ENCODE data around the gene KREMEN2. TPM values are rescaled to one million over a fixed set of nuclear protein-coding genes. Genes with fewer than 3 reads are reported as not detected.

KREMEN2 gene
- total RNA-seq, 1 experiment from 2014 or later, result 0.24 TPM

- no peak for DNase-seq (ENCODE audit: low read depth)
Measured at GRCh38 chr16:2977440-2977839, 13.4 kb downstream of the KREMEN2 start.

- no peak for DNase-seq (ENCODE audit: low read depth)
Measured at GRCh38 chr16:2979669-2980226, 15.7 kb downstream of the KREMEN2 start.

GRCh38 chr16:2980227-2981176 is 16.4 kb downstream of the KREMEN2 start, which contains the start of gene PKMYT1:
TSS of gene PKMYT1 (minus strand) at chr16:2980446. CDS start at chr16:2979657, 789 bp downstream.
- DNase-seq (ENCODE audit: low read depth), result peak; percentile 81

GRCh38 chr16:2981177-2981898 is 17.3 kb downstream of the KREMEN2 start:
- DNase-seq (ENCODE audit: low read depth), result no peak

GRCh38 chr16:2981899-2982250 is 17.8 kb downstream of the KREMEN2 start:
- no peak for DNase-seq (ENCODE audit: low read depth)

GRCh38 chr16:2982402-2982801 is 18.3 kb downstream of the KREMEN2 start:
- no peak for DNase-seq (ENCODE audit: low read depth)

- peak; percentile 76 for DNase-seq (ENCODE audit: low read depth)
Measured at GRCh38 chr16:2983706-2984136, 19.6 kb downstream of the KREMEN2 start.

- no peak for DNase-seq (ENCODE audit: low read depth)
Measured at GRCh38 chr16:2985462-2985861, 21.4 kb downstream of the KREMEN2 start.

GRCh38 chr16:2985893-2986355 is 21.8 kb downstream of the KREMEN2 start:
- no peak for DNase-seq (ENCODE audit: low read depth)

GRCh38 chr16:2986623-2987188 is 22.6 kb downstream of the KREMEN2 start:
- no peak for DNase-seq (ENCODE audit: low read depth)

- no peak for DNase-seq (ENCODE audit: low read depth)
Measured at GRCh38 chr16:2987286-2987685, 23.2 kb downstream of the KREMEN2 start.

GRCh38 chr16:2987833-2988232 is 23.8 kb downstream of the KREMEN2 start:
- DNase-seq (ENCODE audit: low read depth), result no peak

- DNase-seq (ENCODE audit: low read depth), result no peak
Measured at GRCh38 chr16:2988590-2989099, 24.6 kb downstream of the KREMEN2 start.

- DNase-seq (ENCODE audit: low read depth), result no peak
Measured at GRCh38 chr16:2990891-2991290, 26.8 kb downstream of the KREMEN2 start.

GRCh38 chr16:2991566-2992261 is 27.6 kb downstream of the KREMEN2 start:
- DNase-seq (ENCODE audit: low read depth), result no peak

GRCh38 chr16:2992383-2993081 is 28.5 kb downstream of the KREMEN2 start:
- no peak for DNase-seq (ENCODE audit: low read depth)

- DNase-seq (ENCODE audit: low read depth), result no peak
Measured at GRCh38 chr16:2996298-2996697, 32.2 kb downstream of the KREMEN2 start.

GRCh38 chr16:2999929-3000328 is 35.9 kb downstream of the KREMEN2 start:
- no peak for DNase-seq (ENCODE audit: low read depth)

- no peak for DNase-seq (ENCODE audit: low read depth)
Measured at GRCh38 chr16:3000540-3000939, 36.5 kb downstream of the KREMEN2 start.

GRCh38 chr16:3001316-3001715 is 37.2 kb downstream of the KREMEN2 start:
- no peak for DNase-seq (ENCODE audit: low read depth)
